ENCODE data around the gene ZMYND8.

- TF ChIP-seq CTCF (IDR thresholded peaks at IDR 0.05; ENCODE audit: borderline replicate concordance, extremely low read depth, low read length, poor library complexity, severe bottlenecking): no peak
- no peak for TF ChIP-seq EZH2 (IDR thresholded peaks at IDR 0.05; ENCODE audit: borderline replicate concordance, low read depth, low read length, severe bottlenecking)
Measured at GRCh38 chr20:47314647-47315338, 41.7 kb downstream of the ZMYND8 start.

Data from DND-41 (cell line).